ENCODE results near the gene ERG. TPM values are rescaled to one million over a fixed set of nuclear protein-coding genes. Genes with fewer than 3 reads are reported as not detected.

The ERG gene
- total RNA-seq, 4 donors from 2014 or later = 3.7 to 13.3 (median 10.6) TPM

- TF ChIP-seq POLR2AphosphoS5 (IDR thresholded peaks at IDR 0.05) = no peak
- no peak for TF ChIP-seq CTCF (IDR thresholded peaks at IDR 0.05)
- TF ChIP-seq POLR2A (IDR thresholded peaks at IDR 0.05; ENCODE audit: low read depth) = no peak
- TF ChIP-seq EP300 (IDR thresholded peaks at IDR 0.05) = no peak
- no peaks in the 10 kb centered on the region for H3K4me1 ChIP-seq
- no peak overlapping the region for H3K4me3 ChIP-seq
- no peaks in the 10 kb centered on the region for H3K9me3 ChIP-seq
- peaks cover 0 to 4% (median 0%) of the 10 kb centered on the region in 4 donors for H3K27me3 ChIP-seq
- H3K27ac ChIP-seq (replicated peaks in 1 of 4) = no peak overlapping the region
- no peak for DNase-seq (ENCODE audit: extremely low spot score)
- no peaks in the 10 kb centered on the region for H3K36me3 ChIP-seq
- WGBS = 39% methylated on average over 3 of the region's 3 CpGs
- intact Hi-C loops (cut with DNase I) = no loop called here
Observed at GRCh38 chr21:38454161-38454560, 44.1 kb downstream of the ERG start.

- Histone ChIP-seq H3K36me3 (no peaks in the 10 kb centered on the region), H3K4me1 (peaks cover 0 to 7% (median 0%) of the 10 kb centered on the region in 4 donors), H3K9me3 (no peaks in the 10 kb centered on the region), H3K4me3 (no peak overlapping the region), H3K27ac (replicated peaks in 1 of 4) (no peak overlapping the region), H3K27me3 (peaks cover 0 to 3% (median 0%) of the 10 kb centered on the region in 4 donors)
- DNase-seq (ENCODE audit: extremely low spot score) = no peak
- intact Hi-C loops (cut with DNase I) = no loop called here
- no peak for TF ChIP-seq POLR2A (IDR thresholded peaks at IDR 0.05; ENCODE audit: low read depth)
- 38% methylated on average over 5 of the region's 5 CpGs for WGBS
Observed at GRCh38 chr21:38448671-38449385, 49.4 kb downstream of the ERG start.

- Histone ChIP-seq H3K9me3 (no peaks in the 10 kb centered on the region), H3K27me3 (peaks cover 0 to 4% (median 0%) of the 10 kb centered on the region in 4 donors), H3K27ac (replicated peaks in 1 of 4) (no peak overlapping the region), H3K4me1 (peaks cover 0 to 7% (median 3%) of the 10 kb centered on the region in 4 donors), H3K36me3 (no peaks in the 10 kb centered on the region), H3K4me3 (no peak overlapping the region)
- no peak for DNase-seq (ENCODE audit: extremely low spot score)
- intact Hi-C loops (cut with DNase I) = no loop called here
- TF ChIP-seq POLR2AphosphoS5 (IDR thresholded peaks at IDR 0.05) (no peak), EP300 (IDR thresholded peaks at IDR 0.05) (no peak), CTCF (IDR thresholded peaks at IDR 0.05) (no peak)
- WGBS = 54% methylated on average over 3 of the region's 3 CpGs
Observed at GRCh38 chr21:38447611-38448010, 50.7 kb downstream of the ERG start.

- Histone ChIP-seq H3K27me3 (peaks cover 0 to 8% (median 0%) of the 10 kb centered on the region in 4 donors), H3K27ac (replicated peaks in 1 of 4) (no peak overlapping the region), H3K36me3 (peaks cover 0 to 3% (median 0%) of the 10 kb centered on the region in 4 donors), H3K4me1 (peaks cover 0 to 11% (median 5%) of the 10 kb centered on the region in 4 donors), H3K4me3 (no peak overlapping the region), H3K9me3 (no peaks in the 10 kb centered on the region)
- intact Hi-C loops (cut with DNase I) = no loop called here
- TF ChIP-seq POLR2AphosphoS5 (IDR thresholded peaks at IDR 0.05) (no peak), CTCF (IDR thresholded peaks at IDR 0.05) (no peak), POLR2A (IDR thresholded peaks at IDR 0.05; ENCODE audit: low read depth) (no peak), EP300 (IDR thresholded peaks at IDR 0.05) (no peak)
- no peak for DNase-seq (ENCODE audit: extremely low spot score)
- 56% methylated on average over 6 of the region's 6 CpGs for WGBS
Observed at GRCh38 chr21:38444691-38445090, 53.6 kb downstream of the ERG start.

GRCh38 chr21:38443110-38443509 lies 55.2 kb downstream of the ERG start:
- peaks cover 0 to 8% (median 0%) of the 10 kb centered on the region in 4 donors for H3K27me3 ChIP-seq
- DNase-seq (ENCODE audit: extremely low spot score) = no peak
- no peak overlapping the region for H3K27ac ChIP-seq (replicated peaks in 1 of 4)
- H3K9me3 ChIP-seq = no peaks in the 10 kb centered on the region
- no peak overlapping the region for H3K4me3 ChIP-seq
- H3K36me3 ChIP-seq = peaks cover 0 to 3% (median 0%) of the 10 kb centered on the region in 4 donors
- TF ChIP-seq EP300 (IDR thresholded peaks at IDR 0.05) (no peak), POLR2A (IDR thresholded peaks at IDR 0.05; ENCODE audit: low read depth) (no peak), POLR2AphosphoS5 (IDR thresholded peaks at IDR 0.05) (no peak), CTCF (IDR thresholded peaks at IDR 0.05) (no peak)
- 69% methylated on average over 8 of the region's 8 CpGs for WGBS
- intact Hi-C loops (cut with DNase I) = no loop called here
- peaks cover 0 to 15% (median 5%) of the 10 kb centered on the region in 4 donors for H3K4me1 ChIP-seq

Data from esophagus muscularis mucosa (tissue), 4 donors.